Tibial nerve (tissue), 4 donors: ENCODE results near the gene HTT.

Experiments
- EP300 ChIP-seq, 2 donors: sonication (generic); formaldehyde crosslinking; IDR thresholded peaks; one replicate each; pipeline ENCODE4 v1.6.1; 2017; ENCODE audit warnings: antibody characterized with exemption in 2 of 2, mild to moderate bottlenecking in 1 of 2
- POLR2A ChIP-seq, 2 donors: fragments of 450-650 bp; IDR thresholded peaks; one replicate each; pipeline ENCODE4 v1.6.1; 2017; ENCODE audit warnings: antibody characterized with exemption in 2 of 2, mild to moderate bottlenecking in 2 of 2, moderate library complexity in 2 of 2
- TF ChIP-seq, protein P1 (sequence below), 5 experiments: fragments of 200-600 bp in 3 of 5; fragments of 450-650 bp in 2 of 5; sonication (generic) in 3 of 5; IDR thresholded peaks; one replicate each; pipeline ENCODE4 v1.5.1; 2016 to 2019; ENCODE audit warnings: antibody characterized with exemption in 5 of 5, mild to moderate bottlenecking in 3 of 5, moderate library complexity in 2 of 5

DNA sequence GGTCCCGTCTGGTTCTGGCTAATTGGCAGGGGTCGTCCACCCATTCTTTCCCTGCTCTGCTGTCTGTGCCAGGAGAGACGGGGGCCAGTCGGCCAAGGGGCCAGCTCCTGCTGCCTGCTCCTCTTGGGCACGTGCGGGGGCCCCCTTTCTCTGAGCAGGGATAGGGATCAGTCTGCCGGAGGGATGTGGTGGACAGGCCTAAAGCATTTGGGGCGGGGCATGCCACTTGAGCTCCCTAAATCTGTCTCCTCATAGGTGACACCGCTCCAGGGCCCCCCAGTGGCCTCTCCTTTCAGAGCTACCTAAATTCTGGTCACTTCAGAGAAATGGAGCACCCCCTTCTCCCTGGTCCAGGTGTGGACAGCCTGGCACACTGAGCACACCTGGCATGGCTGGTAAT is 170.3 kb downstream of the HTT start:
- TF ChIP-seq, protein P1, sequence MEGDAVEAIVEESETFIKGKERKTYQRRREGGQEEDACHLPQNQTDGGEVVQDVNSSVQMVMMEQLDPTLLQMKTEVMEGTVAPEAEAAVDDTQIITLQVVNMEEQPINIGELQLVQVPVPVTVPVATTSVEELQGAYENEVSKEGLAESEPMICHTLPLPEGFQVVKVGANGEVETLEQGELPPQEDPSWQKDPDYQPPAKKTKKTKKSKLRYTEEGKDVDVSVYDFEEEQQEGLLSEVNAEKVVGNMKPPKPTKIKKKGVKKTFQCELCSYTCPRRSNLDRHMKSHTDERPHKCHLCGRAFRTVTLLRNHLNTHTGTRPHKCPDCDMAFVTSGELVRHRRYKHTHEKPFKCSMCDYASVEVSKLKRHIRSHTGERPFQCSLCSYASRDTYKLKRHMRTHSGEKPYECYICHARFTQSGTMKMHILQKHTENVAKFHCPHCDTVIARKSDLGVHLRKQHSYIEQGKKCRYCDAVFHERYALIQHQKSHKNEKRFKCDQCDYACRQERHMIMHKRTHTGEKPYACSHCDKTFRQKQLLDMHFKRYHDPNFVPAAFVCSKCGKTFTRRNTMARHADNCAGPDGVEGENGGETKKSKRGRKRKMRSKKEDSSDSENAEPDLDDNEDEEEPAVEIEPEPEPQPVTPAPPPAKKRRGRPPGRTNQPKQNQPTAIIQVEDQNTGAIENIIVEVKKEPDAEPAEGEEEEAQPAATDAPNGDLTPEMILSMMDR (IDR thresholded peaks at IDR 0.05), result no peak
- TF ChIP-seq POLR2A (IDR thresholded peaks at IDR 0.05) (no peak), EP300 (IDR thresholded peaks at IDR 0.05) (no peak)
